Measurements from ENCODE around the gene AMH.

Gene AMH

DNA sequence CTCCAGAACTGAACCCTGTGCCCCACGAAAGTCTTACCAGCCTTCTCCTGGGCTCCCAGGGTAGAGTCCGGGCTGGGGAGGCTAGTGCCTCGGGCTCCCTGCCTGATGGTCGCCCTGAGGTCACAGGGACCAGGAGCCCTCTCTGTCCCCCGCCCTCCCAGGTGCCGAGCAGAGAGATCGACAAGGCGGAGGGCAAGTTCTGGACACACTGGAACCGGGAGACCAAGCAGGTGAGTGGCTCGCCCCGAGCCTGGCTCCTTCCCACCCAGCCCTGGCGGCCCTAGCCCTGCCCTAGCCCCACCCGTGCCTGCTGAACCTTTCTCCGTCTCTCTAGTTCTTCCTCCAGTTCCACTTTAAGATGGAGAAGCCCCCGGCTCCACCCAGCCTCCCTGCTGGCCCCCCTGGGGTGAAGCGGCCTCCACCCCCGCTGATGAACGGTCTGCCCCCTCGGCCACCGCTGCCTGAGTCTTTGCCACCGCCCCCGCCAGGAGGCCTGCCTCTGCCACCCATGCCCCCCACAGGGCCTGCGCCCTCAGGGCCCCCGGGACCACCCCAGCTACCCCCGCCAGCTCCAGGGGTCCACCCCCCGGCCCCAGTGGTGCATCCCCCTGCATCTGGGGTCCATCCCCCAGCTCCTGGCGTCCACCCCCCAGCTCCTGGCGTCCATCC is 1.6 kb upstream of the AMH start:
- DNase-seq: no peak

GRCh38 chr19:2248136-2249009 is 750 bp upstream of the AMH start:
- DNase-seq: no peak

DNA sequence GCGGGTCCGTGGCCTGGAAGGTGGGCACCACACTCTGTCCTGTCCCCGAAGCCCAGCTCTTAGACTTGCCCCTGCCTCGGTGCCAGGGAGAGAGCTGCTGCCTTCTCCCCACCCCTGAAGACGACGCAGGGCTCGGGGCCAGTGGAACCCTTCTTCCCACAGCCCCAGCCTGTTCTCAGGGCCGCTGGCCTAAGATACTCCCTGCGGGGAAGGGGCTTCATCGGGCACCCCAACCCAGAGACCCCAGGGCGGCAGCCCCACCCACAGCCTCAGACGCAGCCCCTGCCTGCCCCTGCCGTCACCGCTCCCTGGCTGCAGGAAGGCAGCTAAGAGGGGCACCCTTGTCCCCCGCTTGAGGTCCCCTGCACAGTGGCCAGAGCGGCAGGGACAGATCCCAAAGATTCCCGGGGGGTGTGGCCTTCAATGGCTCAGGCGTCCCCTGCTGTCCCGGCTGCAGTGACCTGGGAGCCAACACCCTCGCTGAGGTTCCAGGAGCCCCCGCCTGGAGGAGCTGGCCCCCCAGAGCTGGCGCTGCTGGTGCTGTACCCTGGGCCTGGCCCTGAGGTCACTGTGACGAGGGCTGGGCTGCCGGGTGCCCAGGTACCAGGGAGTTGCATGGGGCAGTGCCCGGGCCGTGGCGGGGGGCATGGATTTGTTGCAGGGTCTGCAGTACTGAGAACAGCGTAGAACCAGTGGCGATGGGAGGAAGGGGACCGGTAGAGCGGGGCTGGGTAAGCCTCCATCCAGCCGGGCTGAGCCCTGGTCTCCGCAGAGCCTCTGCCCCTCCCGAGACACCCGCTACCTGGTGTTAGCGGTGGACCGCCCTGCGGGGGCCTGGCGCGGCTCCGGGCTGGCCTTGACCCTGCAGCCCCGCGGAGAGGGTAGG is 1.0 kb downstream of the AMH start:
- no peak for DNase-seq

DNA sequence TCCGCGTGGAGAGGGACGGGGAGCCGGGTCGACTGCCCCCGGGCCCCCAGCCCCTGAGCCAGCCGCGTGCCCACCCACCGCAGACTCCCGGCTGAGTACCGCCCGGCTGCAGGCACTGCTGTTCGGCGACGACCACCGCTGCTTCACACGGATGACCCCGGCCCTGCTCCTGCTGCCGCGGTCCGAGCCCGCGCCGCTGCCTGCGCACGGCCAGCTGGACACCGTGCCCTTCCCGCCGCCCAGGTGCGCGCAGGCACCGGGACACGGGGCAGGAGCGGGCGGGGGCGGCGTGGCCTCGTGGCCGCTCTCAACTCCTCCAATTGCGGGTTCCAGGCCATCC is 1.6 kb downstream of the AMH start:
- DNase-seq: no peak

DNA sequence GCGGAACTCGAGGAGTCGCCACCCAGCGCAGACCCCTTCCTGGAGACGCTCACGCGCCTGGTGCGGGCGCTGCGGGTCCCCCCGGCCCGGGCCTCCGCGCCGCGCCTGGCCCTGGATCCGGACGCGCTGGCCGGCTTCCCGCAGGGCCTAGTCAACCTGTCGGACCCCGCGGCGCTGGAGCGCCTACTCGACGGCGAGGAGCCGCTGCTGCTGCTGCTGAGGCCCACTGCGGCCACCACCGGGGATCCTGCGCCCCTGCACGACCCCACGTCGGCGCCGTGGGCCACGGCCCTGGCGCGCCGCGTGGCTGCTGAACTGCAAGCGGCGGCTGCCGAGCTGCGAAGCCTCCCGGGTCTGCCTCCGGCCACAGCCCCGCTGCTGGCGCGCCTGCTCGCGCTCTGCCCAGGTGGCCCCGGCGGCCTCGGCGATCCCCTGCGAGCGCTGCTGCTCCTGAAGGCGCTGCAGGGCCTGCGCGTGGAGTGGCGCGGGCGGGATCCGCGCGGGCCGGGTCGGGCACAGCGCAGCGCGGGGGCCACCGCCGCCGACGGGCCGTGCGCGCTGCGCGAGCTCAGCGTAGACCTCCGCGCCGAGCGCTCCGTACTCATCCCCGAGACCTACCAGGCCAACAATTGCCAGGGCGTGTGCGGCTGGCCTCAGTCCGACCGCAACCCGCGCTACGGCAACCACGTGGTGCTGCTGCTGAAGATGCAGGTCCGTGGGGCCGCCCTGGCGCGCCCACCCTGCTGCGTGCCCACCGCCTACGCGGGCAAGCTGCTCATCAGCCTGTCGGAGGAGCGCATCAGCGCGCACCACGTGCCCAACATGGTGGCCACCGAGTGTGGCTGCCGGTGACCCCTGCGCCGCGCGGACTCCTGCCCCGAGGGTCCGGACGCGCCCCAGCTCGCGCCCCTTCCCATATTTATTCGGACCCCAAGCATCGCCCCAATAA is 2.3 kb downstream of the AMH start:
- DNase-seq: no peak

DNA sequence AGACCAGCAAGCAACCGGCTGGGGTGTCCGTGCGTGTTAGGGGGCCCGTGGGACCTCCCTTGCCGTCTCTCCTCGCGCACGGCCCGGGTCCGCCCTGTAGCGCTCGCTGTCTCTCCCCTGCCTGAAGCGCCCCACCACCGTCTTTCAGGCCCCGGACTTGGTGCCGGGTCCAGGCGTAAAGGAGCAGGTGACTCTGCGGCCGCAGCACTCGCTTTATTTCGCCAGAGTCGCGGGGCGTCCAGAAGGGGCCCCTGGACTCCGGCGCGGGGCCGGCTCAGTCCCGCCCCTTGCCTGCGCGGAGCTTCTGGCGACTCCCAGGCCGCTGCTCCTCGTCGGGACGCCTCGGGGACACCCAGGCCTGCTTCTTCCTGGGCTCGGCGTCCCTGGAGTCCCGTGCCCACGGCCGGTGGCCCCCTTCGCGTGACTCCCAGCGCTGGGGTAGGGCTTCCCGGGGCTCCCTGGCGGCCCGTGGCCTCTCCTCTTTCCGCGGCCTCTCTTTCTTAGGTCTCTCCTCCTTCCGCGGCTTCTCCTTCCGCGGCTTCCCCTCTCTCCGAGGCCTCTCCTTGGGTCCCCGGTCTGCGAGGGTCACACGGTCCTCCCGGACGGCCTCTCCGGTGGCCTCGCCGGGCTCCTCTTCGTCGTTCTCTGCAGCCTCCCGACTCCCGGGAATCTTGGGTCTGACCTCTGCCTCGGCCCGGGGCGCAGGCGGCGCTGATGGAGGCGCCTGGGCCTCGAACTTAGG is 3.1 kb downstream of the AMH start:
- DNase-seq: no peak

- no peak for DNase-seq
Measured at GRCh38 chr19:2252797-2253105, 3.6 kb downstream of the AMH start.

- no peak for DNase-seq
Measured at GRCh38 chr19:2253106-2254063, 4.3 kb downstream of the AMH start.

DNA sequence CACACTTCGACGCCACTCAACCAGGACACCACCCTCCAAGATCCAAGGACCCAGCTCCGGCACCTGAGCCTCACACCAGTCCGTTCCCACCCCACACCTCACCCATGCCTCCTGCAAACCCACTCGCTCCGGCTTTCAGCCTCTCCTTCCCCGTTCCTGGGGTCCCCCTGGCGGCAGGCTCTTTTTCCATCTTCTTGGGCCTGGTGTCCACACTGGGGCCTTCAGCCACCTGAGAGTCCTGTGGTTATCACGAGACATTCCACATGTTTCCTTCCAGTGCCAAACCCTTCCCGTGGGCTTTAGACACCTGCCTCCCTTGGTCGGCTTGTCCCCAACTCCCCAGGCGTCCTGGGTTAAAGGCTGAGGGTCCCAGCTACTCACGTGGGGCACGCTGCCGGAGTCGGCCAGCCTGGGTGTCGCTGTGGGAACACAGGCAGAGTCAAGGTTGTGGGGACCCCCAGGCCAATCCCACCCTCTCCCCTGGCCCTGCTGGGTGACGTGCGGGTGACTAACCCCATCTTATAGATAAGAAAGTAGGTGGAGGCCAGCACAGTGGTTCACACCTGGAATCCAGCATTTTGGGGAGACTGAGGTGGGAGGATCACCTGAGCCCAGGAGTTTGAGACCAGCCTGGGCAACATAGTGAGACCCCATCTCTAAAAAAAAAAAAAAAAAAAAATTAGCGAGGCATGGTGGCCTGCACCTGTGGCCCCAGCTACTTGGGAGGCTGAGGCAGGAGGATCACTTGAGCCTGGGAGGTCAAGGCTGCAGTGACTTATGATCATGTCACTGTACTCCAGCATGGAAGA is 5.1 kb downstream of the AMH start:
- no peak for DNase-seq

- DNase-seq: no peak
Measured at GRCh38 chr19:2255112-2255845, 6.2 kb downstream of the AMH start.

DNA sequence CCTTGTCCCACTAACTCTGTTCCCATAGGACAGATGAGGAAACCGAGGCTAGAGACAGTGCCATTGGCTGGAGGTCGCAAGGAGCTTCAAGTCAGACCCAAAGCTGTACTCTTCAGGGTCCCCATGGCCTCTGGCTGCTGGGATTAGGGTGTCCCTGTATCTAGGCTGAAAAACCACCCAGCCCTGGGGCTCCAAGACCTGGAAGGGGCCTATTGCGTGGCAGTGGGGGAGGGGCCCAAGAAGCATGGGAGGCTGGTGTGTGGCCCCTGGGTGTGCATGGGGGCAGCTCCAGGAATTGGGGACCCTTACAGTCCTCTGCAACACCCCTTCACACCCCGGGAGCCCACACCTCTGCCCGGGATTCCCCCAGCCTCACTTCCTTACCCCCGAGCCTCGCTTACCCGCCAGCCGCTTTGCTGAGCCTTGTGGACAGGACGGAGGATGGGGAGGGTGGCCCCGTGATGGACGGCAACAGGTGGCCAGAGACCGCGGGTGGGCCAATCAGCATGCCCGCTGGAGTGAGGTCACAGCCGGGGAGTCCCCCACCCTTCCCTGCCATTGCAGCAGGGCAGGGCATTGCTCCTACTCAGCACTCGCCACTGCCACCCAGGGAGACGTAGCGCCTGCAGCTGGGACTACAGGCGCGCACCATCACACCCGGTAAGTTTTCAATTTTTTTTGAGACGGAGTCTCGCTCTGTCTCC is 7.0 kb downstream of the AMH start, which contains the start of gene JSRP1:
Gene JSRP1 (minus strand): TSS at position 436 of the 704 bp plus-strand sequence. CDS start 1,103 bp downstream, outside the sequence.
- DNase-seq: no peak

GRCh38 chr19:2259336-2259735 is 10.2 kb downstream of the AMH start:
- DNase-seq: no peak

GRCh38 chr19:2260341-2260805 is 11.2 kb downstream of the AMH start:
- DNase-seq: no peak

DNA sequence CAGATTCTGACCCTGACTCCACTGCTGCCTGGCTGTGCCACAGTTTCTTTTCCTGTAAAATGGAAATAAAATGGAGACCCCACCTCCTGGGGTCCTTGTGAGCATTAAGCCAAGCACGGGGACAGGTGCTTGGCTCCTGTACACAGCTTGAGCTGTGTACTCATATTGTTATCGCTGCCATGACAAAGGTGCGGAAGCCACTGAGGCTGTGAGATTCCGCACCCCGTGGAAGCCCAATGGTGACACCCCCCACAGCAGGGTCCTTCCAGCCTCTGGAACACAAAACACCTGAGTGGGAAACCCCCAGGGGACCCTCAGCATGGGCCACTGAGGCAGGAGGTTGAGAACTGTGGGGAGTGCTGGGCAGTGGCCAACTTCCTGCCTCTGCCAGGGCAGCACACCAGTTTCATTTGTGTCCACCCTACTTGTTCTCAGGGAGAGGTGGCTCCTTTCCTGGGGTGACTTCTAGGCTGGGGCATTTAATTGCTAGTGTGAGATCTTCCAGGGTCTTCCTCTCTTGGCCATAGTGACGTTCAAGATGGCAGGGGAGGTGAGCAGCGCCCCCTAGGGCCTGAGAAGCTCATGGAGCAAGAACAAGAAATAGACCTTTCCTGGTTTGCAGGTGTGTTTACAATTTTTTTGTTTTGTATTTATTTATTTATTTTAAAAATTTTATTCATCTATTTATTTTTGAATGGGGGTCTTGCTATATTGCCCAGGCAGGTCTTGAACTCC is 12.5 kb downstream of the AMH start:
- no peak for DNase-seq

GRCh38 chr19:2266183-2266993 is 17.3 kb downstream of the AMH start:
- peak in 54 of 58 donors; percentile 17 to 81 (median 55) for DNase-seq

All from anterior cingulate cortex (tissue), 58 donors.